ENCODE results near the gene FBXL3.
"Not testable (repeated sequence)": the region's sequence is repeated elsewhere in the genome, so short reads cannot be mapped to it uniquely, and the experiment has no call there.

Gene FBXL3

DNA sequence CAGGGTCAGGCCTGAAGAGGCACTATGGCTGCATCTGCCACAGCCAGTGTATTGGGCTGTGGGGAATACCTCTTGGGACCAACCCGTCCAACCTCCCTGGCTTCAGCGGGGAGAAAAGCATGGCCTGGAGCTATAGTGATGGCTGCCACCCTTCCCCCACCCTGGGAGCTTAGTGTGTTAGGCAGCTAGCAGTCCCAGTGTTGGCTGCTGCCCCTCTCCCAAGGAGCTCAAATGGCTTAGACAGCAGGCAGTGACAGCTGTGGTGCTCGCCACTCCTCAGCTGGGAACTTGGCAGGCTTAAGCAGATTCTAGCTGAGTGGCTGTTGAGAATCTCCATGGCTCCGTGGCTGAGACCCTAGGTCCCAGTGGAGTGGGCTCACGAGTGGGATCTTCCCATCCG, 58.9 kb downstream of the FBXL3 start:
- TF ChIP-seq, protein P1, sequence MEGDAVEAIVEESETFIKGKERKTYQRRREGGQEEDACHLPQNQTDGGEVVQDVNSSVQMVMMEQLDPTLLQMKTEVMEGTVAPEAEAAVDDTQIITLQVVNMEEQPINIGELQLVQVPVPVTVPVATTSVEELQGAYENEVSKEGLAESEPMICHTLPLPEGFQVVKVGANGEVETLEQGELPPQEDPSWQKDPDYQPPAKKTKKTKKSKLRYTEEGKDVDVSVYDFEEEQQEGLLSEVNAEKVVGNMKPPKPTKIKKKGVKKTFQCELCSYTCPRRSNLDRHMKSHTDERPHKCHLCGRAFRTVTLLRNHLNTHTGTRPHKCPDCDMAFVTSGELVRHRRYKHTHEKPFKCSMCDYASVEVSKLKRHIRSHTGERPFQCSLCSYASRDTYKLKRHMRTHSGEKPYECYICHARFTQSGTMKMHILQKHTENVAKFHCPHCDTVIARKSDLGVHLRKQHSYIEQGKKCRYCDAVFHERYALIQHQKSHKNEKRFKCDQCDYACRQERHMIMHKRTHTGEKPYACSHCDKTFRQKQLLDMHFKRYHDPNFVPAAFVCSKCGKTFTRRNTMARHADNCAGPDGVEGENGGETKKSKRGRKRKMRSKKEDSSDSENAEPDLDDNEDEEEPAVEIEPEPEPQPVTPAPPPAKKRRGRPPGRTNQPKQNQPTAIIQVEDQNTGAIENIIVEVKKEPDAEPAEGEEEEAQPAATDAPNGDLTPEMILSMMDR (IDR thresholded peaks at IDR 0.05; ENCODE audit: low read depth, low read length), result no peak
- no peaks in the 10 kb centered on the region for H3K9me3 ChIP-seq
- H3K36me3 ChIP-seq, result no peaks in the 10 kb centered on the region
- H3K4me1 ChIP-seq, result no peaks in the 10 kb centered on the region; the same call in 1 of the 2 replicates
- H3K4me3 ChIP-seq (ENCODE audit: low read depth, low read length), result no peak overlapping the region
- DNase-seq, result peak; percentile 33
- H3K27me3 ChIP-seq, result no peaks in the 10 kb centered on the region

DNA sequence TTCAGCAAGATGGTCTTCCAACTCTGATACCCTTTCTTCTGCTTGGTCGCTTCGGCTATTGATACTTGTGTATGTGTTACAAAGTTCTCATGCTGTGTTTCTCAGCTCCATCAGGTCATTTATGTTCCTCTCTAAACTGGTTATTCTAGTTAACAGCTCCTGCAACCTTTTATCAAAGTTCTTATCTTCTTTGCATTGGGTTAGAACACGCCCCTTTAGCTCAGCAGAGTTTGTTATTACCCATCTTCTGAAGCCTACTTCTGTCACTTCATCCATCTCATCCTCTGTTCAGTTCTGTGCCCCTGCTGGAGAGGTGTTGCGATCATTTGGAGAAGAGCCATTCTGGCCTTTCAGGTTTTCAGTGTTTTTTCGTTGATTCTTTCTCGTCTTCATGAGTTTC, 59.9 kb downstream of the FBXL3 start:
- Histone ChIP-seq H3K27me3 (no peaks in the 10 kb centered on the region), H3K36me3 (no peaks in the 10 kb centered on the region), H3K4me3 (ENCODE audit: low read depth, low read length) (no peak overlapping the region), H3K9me3 (no peaks in the 10 kb centered on the region), H3K4me1 (no peaks in the 10 kb centered on the region; the same call in 1 of the 2 replicates)
- DNase-seq, result no peak
- TF ChIP-seq, protein P1 (IDR thresholded peaks at IDR 0.05; ENCODE audit: low read depth, low read length), result no peak

DNA sequence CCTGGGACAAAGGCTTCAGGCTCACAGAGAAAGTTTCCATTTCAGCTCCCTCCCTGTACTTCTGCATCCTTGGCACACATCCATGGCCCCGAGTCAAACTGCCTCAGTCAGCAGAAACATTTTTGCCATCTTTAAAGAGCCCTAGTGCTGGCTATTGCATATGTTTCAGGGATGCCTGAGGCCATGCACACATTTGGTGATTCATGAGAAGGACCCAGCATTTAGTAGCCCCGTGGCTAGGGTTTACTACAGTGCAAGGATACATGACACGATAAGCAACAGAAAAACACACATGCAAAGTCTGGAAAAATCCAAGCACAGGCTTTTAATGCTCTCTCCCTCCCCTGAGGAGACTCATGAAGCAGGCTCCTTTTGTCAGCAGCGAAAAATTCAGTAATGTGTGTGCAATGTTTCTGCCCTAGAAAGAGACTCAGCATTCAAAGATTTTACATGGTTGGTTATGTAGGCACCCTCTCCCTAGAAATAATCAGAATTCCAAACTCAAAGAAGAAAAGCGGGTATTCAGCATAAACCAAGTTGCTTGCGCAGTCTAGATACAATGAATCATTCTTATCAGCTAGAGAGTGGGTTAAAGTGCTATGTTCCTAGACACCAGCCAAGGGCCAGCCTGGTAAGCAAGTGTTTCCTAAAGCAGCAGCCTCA, 61.1 kb downstream of the FBXL3 start:
- no peaks in the 10 kb centered on the region for H3K9me3 ChIP-seq
- no peaks in the 10 kb centered on the region for H3K27me3 ChIP-seq
- H3K36me3 ChIP-seq, result no peaks in the 10 kb centered on the region
- H3K4me1 ChIP-seq, result no peaks in the 10 kb centered on the region; the same call in 1 of the 2 replicates
- H3K4me3 ChIP-seq (ENCODE audit: low read depth, low read length), result no peak overlapping the region
- peak; percentile 81 for DNase-seq
- TF ChIP-seq, protein P1 (IDR thresholded peaks at IDR 0.05; ENCODE audit: low read depth, low read length), result no peak

DNA sequence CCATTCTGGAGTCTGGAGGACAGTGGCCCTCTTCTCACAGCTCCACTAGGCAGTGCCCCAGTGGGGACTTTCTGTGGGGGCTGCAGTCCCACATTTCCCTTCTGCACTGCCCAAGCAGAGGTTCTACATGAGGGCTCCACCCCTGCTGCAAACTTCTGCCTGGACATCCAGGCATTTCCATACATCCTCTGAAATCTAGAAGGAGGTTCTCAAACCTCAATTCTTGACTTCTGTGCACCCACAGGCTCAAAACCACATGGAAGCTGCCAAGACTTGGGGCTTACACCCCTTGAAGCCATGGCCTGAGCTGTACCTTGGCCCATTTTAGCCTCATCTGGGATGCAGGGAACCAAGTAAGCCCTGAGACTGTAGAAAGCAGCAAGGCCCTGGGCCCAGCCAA, 67.2 kb downstream of the FBXL3 start:
- H3K4me3 ChIP-seq (ENCODE audit: low read depth, low read length); DNase-seq; H3K27me3 ChIP-seq; H3K4me1 ChIP-seq; H3K36me3 ChIP-seq; H3K9me3 ChIP-seq: not testable (repeated sequence)

DNA sequence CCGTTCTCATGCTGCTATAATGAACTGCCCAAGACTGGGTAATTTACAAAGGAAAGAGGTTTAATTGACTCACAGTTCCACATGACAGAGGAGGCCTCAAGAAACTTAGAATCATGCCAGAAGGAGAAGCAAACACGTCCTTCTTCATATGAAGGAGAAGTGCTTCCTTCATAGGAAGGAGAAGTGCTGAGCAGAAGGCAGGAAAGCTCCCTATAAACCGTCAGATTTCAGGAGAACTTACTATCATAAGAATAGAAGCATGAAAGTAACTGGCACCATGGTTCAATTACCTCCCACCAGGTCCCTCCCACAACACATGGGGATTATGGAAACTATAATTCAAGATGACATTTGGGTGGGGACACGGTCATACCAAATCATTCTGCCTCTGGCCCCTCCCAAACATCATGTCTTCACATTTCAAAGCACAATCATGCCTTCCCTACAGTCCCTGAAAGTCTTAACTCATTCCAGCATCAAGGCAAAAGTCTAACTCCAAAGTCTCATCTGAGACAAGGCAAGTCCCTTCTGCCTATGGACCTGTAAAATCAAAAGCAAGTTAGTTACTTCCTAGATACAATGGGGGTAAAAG, 68.0 kb downstream of the FBXL3 start:
- H3K4me3 ChIP-seq (ENCODE audit: low read depth, low read length), result no peak overlapping the region
- TF ChIP-seq, protein P1 (IDR thresholded peaks at IDR 0.05; ENCODE audit: low read depth, low read length), result no peak
- no peaks in the 10 kb centered on the region for H3K4me1 ChIP-seq
- no peak for DNase-seq
- H3K27me3 ChIP-seq, result no peaks in the 10 kb centered on the region; the same call in 1 of the 2 replicates
- H3K36me3 ChIP-seq, result no peaks in the 10 kb centered on the region
- peaks cover 6% of the 10 kb centered on the region; the same call in 1 of the 2 replicates for H3K9me3 ChIP-seq

DNA sequence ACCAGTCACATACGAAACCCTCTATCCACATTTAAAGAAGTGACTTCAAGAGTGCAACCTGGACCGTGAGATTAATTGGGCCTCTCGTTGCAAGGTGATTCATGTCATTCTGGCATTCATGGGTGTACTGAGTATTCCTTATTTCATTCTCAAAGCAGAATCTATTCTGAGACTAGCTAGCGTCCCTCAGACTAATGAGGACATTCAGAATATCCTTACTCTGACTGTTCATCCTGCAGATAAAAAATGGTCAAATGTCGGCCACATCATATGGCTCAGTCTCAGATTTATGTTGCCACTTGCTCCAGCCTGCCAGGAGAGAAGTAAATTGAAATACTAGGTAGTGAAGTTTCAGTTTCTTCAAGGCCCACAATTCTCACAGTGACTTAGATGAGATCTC, 71.3 kb downstream of the FBXL3 start:
- TF ChIP-seq, protein P1 (IDR thresholded peaks at IDR 0.05; ENCODE audit: low read depth, low read length), result no peak
- H3K4me1 ChIP-seq, result no peaks in the 10 kb centered on the region

More for the DNA sequence above, 71.3 kb downstream of the FBXL3 start:
- no peak overlapping the region for H3K4me3 ChIP-seq (ENCODE audit: low read depth, low read length)
- no peak for DNase-seq
- H3K27me3 ChIP-seq, result no peaks in the 10 kb centered on the region; the same call in 1 of the 2 replicates
- peaks cover 6% of the 10 kb centered on the region; the same call in 1 of the 2 replicates for H3K9me3 ChIP-seq
- no peaks in the 10 kb centered on the region for H3K36me3 ChIP-seq
